T-helper 9 cell (primary cell): ENCODE results near the gene CDH13.
A peak's percentile ranks its signal among the peaks of the same experiment; 100 is the strongest.
"Not testable (repeated sequence)": the region's sequence is repeated elsewhere in the genome, so short reads cannot be mapped to it uniquely, and the experiment has no call there.

Source experiments
- DNase-seq: peaks from one replicate; pipeline ENCODE4 v3.0.0-alpha.2; 2020

The CDH13 gene

DNA sequence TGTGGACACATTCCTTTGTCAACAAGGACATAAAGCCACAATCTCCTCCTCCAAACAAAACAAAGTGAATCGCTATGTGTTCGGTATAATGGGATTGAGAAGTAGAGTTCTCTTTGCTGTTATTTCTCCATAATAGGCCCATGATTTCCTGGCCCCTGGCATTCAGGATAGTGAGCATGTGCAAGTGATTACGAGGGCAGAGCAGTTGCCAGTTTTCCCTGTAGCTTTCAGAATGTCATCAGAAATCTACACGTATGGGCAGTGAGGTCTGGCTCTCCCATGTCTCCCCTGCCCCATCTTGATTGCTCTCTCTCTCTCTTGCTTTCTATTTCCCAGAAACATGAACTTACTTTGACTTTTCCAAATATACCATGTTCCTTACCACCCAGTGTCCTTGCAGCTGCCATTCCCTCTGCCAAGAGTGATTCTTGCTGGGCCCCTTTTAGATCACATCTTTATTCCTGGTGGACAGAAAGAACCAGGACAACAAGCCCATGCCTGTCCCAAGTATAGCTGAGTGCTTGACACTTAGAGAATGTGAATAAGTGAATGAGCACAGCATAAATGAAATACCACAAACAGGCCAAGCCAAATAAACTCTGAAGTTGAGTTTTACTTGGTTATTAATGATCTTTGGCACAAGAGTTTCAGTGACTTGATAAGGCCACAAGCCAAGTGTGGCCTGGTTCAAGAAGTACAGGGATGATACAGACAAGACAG is 273.1 kb downstream of the CDH13 start:
- DNase-seq, result no peak

DNA sequence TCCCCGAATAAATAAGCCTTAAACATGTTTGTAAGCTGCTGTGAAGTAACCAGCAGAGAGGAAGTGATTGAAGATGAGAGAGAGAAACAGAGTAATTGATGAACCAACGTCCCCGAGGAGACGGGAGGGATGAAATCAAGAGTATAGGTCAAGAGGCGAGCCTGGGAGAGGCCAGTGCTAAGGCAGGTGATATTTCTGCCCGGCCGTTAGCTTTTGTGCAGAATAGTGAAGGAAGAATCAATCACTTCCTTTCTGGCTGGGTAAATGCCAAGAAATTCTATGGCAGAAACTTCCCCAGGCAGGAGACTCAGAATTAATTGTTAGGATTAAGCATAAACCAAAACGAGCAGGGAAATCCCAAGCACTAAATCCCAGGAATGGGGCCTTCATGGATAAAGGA is 273.8 kb downstream of the CDH13 start:
- no peak for DNase-seq

DNA sequence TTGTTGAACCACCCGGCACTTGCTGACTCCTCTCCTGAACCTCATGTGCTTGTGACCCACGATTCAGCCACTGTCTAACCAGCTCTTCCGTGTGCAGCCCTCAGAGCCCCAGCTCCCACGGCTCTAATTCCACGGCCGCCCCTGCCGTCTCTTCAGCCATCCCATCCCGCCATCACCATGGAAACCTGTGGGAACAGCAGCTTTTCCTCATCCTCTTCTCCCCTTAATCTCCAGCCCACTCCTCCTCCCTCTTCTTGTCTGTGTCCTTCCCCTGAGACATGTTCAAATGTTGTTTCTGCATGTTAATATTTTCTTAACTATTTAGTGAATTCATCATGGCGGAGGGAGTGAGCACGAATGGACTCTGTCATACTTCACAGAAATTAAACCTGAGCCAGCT is 285.2 kb downstream of the CDH13 start:
- no peak for DNase-seq

DNA sequence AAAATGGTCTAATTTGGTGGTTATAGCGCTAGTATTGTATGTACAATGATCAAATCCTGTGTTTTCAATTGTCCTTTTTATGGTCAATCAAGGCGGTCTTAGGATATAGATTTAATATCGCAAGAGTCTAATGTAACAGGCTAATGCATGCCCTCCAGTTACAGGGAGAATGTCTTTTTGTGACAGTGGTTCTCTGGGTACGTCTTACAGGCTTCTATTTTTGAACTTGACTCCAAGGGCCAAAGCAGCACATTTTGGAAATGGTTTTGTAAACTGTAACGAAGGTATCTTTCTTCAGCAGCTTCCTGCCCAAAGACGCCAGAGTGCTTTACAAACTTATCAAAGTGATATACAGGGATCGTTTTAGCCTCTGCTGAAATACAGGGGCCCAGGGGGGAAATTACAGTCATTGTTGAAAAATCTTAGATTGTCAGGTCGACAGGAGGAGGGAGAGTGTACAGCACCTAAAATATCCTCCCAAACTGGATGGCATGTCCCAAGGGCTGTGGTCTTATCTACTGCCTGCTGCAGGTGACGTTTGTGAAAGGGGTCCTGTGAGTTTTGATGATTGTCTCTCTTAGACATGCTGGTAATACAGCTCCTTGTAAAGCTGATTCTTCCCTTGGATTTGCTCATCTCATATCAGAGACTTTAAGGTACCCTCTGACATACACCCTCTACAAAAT is 288.5 kb downstream of the CDH13 start:
- no peak for DNase-seq

DNA sequence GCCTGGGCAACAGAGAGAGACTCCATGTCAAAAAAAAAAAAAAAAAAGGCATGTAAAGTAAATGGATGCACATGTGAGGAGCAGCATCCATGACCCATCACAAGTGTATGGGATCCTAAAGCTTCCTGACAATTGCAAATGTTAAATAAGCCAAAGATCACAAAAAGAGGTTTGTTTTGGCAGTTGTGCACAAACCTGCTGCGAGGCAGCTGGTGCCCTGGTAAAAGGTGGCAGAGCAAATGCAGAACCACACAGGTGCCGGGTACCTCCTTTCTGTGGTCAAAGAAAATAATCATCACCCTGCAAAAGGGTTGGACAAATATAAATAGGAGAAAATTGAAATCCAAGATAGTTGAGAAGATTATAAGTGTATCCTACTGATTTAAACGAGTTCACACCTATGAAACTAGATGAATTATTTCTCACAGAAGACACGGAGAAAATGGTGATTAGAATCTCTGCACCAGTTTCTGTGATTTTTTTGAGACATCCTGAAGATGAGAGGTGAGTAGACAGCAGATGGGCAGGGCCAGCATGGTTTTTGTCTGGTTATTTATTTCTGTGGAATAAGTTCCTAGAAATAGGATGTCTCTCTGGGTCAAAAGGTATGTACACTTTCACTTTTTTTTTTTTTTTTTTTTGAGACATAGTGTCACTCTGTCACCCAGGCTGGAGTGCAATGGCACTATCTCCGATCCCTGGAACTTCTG is 291.3 kb downstream of the CDH13 start:
- DNase-seq, result no peak

DNA sequence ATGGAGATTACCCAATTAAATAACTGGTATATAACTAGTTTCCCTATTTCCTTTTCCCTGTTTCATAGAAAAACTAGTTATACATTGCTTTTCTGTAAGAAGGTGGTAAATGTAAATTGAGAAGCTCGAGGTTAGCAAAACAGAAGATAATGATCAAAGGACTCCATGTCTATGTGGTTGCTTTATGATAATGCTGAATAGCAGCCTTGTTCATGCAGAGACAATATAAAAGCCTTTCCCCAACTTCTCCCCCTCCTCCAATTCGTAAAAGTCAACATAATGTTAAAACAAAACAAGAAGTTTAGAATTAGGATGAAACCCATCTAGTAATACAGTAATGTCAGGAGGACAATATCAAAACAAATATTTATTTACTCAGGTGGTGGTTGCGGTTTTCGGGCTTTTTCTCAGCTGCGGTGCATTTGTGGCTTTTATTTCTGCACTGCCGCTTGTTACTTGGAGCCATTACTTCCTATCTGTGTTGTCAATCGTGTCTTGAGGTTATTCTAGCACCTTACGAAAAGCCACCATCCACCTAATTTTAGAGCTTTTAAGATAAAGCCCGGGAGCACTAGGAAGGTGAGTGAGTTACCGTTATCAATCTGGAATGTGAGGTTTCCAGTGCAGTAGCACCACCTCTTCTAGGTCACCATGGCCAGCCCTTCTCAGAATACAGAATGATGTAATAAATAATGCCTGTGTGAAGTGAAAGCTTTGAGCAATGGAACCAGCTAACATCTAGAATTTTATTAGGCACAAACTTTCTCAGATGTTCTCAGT is 297.5 kb downstream of the CDH13 start:
- DNase-seq, result peak; percentile 0

DNA sequence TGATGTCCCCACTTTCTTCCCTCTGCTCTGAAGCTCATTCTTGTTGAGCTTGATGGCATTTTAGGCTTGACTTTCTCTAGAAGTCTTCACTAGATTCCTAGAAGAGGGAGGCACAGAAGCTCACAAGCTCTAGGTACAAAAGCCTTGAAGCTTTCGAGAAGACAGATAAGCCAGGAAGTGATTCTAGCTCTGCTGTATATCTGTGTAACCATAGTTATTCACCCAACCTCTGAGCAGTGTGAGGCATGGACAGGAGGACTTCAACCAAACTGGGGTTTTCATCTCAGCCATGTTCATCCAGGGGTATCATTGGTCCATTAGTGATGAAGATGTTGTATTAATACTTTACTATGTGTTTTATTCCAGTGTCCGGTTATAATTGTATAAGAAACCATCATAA is 299.7 kb downstream of the CDH13 start:
- DNase-seq, result no peak

DNA sequence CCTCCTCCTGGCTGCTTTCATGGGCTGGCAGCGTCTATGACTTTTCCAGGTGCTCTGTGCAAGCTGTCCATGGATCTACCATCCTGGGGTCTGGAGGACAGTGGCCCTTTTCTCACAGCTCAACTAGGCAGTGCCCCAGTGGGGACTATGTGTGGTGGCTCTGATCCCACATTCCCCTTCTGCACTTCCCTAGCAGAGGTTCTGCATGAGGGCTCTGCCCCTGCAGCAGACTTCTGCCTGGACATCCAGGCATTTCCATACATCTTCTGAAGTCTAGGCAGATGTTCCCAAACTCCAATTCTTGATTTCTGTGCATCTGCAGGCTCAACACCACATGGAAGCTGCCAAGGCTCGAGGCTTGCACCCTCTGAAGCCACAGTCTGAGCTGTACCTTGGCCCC is 307.2 kb downstream of the CDH13 start:
- DNase-seq, result not testable (repeated sequence)

DNA sequence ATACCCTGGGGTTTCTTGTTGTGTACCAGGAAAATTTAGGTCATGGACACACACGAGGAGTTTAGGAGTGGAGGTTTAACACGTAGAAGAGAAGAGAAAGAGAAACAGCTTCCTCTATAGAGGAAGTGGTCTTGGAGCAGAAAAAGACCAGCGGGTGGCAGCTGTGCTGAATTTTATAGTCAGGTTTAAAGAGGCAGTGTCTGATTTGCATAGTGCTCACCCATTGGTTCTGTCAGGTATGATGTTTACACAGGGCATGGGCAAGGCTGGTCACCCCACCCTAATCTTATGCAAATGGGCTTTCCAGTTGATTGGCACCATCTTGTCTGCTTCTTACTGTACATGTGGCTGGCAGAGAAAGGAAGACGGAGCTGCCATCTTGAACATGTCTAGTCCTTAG is 309.0 kb downstream of the CDH13 start:
- DNase-seq, result no peak

DNA sequence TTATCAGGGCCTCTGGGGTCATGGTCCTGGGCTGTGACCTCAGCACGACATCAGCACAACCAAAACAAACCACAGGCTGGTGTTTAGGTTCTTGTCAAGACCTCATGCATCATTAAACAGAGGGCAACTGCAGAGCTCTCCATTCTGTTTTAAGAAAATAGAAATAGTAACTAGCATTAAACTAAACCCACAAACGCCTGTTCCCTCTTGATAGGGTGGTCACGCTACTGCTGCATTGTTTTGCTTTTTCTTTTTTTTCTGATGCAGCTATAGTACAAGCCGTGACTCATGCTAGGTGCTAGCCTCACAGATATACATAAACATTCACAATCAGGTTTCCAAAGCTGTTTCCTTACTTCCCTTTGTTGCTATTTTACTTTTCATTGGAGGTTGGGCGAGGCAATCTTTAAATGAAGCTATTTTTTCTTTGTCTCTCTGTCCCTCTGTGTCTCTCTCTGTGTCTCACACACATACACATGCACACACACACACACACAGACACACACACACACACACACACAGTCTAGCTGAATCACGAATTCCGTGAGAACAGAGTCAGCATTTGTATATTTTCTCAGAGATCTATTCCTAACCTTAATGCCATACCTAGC is 310.3 kb downstream of the CDH13 start:
- DNase-seq, result no peak

DNA sequence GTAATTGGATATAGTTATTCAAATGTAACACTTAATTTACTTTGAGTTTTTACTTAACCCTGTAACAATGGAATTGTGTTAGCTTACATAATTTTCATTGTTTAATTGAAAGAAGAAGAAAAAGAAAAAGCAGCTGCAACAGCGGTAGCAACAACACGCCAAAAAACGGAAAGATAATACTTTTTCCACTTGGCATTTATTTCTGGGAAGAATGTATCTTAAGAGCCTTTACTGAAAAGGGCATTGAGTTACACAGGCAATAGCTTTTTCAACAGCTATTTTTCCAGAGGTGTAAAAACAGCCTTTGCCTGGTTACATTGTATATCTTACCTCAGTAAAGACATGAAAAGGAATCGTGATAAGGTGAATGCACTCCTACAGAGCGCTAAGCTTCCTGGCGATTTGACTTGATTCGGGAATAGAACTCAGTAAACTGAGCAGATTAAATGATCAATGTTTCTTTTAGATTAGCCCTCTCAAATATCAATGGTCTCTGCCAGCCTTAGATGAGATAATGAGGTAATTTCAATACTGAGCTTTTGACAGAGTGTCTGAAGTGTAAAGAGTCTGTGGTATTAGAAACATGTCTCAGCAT is 311.3 kb downstream of the CDH13 start:
- DNase-seq, result no peak

DNA sequence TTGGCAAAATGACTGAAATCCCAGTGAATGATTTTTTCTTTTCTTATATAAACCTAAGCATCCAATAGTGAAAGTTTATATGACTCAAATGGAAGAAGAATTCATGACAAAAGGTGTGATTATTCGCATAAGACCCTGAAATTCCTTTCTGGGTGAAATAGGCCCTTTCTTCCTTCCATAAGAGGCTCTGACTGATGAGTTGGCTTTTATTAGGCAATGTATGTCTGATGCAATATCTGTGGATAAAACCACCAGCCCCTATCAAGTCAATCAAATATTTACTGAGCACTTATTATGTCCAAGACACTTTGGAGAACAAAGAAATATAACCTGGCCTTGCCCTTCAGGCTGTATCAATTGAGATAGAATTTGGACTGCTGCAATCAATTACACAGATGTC is 316.6 kb downstream of the CDH13 start:
- no peak for DNase-seq

DNA sequence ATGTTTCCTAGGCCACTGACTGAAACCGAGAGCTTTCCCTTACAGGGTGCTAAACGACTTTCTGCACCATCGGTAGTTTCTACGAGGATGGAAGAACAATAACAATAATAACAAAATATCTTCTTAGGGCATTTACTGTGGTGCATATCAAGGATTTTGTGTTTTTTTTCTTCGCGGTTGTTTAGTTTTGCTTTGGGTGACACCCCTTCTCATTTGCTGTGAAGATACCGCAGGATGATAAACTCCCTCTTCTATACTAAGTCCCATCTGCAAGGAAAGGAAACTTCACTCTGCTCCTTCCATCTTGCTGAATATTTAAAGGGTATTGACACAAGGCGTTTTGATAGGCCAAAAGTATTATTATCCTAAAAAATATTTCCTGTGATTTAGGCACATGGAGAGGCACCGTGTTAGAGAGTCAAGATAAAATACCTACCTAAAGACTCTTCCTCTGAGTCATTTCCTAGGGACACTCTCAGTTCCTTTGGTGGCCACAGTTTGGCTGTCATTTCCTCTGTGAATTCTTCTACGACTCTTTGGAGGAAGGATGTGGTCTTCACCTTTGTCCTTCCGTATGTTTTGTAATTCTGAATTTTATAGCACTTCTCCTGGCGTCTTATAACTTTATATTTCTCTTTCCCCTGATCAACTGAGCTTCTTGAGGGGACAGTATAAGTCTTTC is 318.8 kb downstream of the CDH13 start:
- DNase-seq, result no peak

DNA sequence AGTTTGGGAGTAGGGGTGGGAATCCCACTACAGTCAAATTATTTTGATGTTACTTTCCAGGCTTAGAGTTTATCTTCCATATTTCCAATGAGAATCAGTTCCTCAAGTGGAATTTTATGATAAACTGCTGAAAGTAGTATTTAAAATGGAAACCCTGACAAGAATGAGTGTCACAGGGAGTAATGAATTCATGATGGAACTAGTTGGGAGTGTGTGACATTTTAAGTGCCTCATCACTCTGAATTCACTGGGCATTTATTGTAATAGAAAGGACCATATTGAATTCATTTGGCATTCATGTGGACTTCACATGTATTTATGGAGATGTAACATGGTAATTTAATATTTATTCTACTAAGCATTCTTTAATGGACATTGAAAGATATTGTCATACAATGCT is 320.9 kb downstream of the CDH13 start:
- no peak for DNase-seq

DNA sequence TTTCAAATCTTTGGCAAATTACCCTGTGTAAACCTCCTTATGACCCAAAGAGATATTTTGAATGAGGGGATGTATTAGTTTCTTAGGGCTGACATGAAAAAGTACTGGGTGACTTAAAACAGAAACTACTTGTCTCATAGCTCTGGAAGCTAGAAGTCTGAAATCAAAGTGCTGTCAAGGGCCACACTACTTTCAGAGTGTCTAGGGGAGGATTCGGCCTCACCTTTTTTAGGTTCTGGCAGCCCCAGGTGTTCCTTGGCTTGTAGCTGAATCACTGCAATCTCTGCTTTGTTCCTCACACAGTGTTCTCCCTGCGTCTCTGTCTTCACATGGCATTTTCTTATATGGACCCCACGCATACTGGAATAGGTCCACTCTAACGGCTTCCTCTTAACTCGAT is 322.2 kb downstream of the CDH13 start:
- no peak for DNase-seq

DNA sequence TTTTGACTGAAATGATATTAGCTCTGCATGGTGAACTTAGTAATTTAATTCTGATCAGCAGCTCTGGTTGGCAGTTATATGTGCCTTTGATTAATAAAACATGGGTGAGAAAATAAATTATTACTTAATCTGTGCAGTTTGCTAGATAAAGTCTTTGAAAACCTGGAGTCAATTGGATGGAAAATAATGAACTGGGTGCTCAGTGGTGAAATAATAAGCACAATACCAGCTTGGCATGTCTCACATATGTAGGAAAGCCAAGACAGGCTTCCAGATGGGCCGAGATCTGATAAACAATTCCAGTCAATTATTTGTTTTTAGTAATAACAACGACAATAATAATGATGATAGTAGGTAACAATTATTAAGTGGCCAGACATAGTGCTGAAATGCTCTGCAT is 326.7 kb downstream of the CDH13 start:
- no peak for DNase-seq

DNA sequence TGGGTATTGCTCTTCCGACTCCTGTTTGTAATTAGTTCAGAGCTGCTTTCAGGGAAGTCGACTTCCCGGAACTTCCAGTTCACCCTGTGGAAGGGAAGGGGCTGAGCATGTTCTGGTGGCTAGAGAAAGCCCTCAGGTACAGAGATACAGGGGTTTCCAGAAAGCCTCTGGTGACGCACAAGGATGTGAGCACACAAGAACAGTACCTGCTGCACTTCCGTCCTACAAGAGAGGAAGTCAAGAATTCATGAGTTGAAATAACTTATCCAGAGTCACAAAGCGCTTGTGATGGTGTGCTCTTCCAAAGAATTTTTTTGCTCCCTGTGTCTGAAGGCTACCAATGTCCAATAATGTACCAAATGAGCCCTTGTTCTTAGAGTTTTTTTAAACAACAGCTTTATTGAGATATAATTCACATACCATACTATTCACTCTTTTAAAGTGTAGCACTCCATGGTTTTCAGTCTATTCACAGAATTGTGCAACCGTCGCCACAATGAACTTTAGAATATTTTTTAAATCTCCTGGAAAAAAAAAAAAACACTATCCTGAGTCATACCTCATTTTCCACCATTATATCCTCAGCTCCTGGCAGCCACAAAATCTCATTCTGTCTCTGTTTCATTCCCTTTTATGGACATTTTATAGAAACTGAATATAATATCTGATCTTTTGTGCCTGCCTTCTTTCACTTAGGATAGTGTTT is 327.6 kb downstream of the CDH13 start:
- DNase-seq, result no peak

DNA sequence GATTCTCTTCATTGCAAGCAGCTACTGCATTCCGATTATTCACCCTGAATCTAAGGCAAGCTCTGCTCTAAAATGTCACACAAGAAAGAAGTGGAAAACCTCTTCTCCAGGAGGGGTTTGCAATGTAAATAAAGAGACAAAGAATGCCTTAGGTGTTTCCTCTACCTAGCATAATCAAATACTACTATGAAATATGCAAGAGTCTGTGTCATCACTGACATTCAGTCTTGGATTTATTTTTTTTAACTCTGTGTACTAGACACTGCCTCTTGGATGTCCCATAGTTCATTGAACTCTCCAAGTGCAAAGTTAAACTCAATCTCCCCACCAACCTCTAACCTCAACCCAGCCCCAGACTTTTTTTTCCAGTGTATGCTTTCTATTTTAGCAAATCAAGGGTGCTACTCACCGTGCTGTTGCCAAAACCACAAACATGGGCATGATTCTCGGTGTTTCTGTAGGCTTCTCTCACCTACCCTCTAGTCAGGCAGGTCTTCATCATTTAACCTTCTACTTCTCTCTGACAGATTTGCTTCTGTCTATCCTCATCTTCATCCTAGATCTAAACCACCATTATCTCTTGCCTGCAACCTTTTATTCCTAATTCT is 329.1 kb downstream of the CDH13 start:
- no peak for DNase-seq

DNA sequence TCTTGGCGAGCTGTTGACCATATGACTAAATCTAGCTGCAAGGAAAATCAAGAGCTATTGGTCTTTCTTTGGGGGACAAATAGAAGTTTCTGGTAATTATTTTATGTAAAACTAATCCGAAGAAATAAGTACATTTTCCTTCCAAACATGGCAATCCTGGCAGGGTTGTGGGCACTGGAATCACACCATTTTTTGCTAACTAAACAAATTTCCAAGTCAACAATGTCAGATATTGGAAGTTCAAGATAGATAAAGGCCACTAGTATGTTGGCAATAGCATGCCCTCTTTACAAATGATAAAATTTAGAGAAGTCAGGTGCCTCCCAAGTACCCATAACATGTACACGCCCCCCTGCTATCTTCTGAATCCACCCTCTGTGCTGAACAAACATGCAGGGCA is 330.4 kb downstream of the CDH13 start:
- DNase-seq, result no peak

DNA sequence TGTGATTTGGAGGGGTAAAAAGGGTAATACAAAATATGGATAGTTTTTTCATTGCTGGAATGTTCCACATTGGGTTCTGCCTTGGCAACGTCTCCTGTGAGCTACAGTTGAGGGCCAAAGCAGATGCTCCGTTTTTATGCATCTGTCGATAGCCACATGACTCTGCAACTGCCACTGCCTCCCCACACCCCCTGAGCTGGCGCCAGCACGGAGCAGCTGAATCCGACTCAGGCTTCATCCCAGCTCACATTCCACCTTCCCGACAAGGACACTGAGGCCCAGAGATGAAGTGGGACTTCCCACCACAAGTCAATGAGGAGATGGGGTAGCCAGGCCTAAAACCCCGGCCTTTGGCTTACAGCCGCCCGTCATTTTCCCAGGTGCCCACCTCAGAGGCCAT is 334.1 kb downstream of the CDH13 start:
- DNase-seq, result no peak

DNA sequence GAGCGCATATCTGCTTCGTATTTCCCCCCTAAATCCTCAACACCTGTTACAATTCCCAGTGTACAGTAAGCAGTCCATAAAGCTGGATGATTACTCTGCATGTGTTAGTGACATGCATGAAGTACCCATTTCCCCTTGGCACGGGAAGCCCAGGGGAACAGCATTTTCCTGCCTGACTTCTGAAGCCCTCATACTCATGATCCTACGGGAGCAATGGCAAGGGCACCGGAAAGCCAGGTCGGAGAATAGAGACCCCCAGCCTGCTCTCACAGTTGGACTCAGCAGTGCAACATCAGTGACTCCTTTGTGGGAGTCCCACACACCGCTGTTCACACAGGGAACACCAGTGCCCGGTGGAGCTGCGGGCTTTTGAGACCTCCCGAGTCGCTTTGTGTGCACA is 336.9 kb downstream of the CDH13 start:
- no peak for DNase-seq
